ENCODE measurements around the gene SCARB1. TPM values are rescaled to one million over a fixed set of nuclear protein-coding genes. Genes with fewer than 3 reads are reported as not detected.
A peak's percentile ranks its signal among the peaks of the same experiment; 100 is the strongest.

The SCARB1 gene
- total and polyA plus RNA-seq, 2 of the 13 experiments (the other 11 are each of a cell fraction or from before 2014, with no cell fraction given): 63.4 to 160 TPM

DNA sequence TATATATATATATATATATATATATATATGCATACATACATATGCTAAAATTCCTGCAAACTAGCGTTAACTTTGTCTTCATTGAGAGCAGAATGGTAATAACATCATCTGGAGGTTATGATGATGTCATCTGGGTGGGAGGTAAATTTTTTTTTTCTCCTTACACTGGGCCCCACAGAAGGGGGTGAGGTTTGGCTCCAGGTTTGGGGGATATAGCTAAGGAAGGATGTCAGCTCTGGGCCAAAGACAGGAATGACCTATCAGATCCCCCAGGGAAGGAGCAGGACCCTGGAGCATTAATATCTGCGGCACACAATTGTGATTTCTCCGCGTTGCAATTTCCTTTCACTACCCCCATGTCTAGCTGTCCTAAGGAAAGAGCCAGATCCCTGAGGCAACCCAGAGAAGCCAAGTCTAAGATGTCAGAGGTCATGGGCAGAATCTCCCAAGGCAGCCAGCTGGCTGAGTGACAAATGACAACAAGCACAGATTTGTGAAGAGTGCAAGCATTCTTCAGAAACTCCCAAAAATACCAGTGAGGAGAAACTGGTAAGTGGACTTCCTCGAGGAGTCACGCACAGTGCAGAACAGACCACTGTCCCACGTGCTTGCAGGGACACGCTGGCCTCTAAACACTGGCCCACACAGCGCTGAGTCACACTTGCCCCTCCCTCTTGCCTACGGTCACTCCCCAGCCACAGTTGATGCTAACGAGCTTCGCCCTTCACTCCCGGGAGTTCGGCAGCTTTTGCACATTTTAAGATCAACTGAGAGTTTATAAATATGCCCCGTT is 40.8 kb upstream of the SCARB1 start (continued):
- TF ChIP-seq, protein P1, sequence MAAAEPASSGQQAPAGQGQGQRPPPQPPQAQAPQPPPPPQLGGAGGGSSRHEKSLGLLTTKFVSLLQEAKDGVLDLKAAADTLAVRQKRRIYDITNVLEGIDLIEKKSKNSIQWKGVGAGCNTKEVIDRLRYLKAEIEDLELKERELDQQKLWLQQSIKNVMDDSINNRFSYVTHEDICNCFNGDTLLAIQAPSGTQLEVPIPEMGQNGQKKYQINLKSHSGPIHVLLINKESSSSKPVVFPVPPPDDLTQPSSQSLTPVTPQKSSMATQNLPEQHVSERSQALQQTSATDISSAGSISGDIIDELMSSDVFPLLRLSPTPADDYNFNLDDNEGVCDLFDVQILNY (CRISPR knock-in tag; conservative IDR thresholded peaks at IDR 0.05): no peak
- TF ChIP-seq MBNL3 (CRISPR knock-in tag; conservative IDR thresholded peaks at IDR 0.05) (no peak), MTF2 (CRISPR knock-in tag; IDR thresholded peaks at IDR 0.05; ENCODE audit: borderline replicate concordance) (no peak), ZNF607 (CRISPR knock-in tag; IDR thresholded peaks at IDR 0.05; ENCODE audit: borderline replicate concordance) (no peak; the same call in 1 of the 2 replicates), ZKSCAN1 (IDR thresholded peaks at IDR 0.05; ENCODE audit: low read length) (no peak), ZNF3 (CRISPR knock-in tag; IDR thresholded peaks at IDR 0.05) (no peak), PLRG1 (conservative IDR thresholded peaks at IDR 0.05) (no peak), ZNF431 (CRISPR knock-in tag; IDR thresholded peaks at IDR 0.05; ENCODE audit: borderline replicate concordance, low read depth) (peak; percentile 81), ZNF530 (CRISPR knock-in tag; IDR thresholded peaks at IDR 0.05; ENCODE audit: low read depth) (no peak), ZNF232 (CRISPR knock-in tag; IDR thresholded peaks at IDR 0.05; ENCODE audit: borderline replicate concordance) (peak; percentile 91; the same call in 1 of the 2 replicates)
- TF ChIP-seq, protein P2, sequence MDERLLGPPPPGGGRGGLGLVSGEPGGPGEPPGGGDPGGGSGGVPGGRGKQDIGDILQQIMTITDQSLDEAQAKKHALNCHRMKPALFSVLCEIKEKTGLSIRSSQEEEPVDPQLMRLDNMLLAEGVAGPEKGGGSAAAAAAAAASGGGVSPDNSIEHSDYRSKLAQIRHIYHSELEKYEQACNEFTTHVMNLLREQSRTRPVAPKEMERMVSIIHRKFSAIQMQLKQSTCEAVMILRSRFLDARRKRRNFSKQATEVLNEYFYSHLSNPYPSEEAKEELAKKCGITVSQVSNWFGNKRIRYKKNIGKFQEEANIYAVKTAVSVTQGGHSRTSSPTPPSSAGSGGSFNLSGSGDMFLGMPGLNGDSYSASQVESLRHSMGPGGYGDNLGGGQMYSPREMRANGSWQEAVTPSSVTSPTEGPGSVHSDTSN (CRISPR knock-in tag; IDR thresholded peaks at IDR 0.05): no peak
- TF ChIP-seq, protein P3, sequence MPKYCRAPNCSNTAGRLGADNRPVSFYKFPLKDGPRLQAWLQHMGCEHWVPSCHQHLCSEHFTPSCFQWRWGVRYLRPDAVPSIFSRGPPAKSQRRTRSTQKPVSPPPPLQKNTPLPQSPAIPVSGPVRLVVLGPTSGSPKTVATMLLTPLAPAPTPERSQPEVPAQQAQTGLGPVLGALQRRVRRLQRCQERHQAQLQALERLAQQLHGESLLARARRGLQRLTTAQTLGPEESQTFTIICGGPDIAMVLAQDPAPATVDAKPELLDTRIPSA (CRISPR knock-in tag; IDR thresholded peaks at IDR 0.05; ENCODE audit: borderline replicate concordance): no peak
- TF ChIP-seq, protein P4, sequence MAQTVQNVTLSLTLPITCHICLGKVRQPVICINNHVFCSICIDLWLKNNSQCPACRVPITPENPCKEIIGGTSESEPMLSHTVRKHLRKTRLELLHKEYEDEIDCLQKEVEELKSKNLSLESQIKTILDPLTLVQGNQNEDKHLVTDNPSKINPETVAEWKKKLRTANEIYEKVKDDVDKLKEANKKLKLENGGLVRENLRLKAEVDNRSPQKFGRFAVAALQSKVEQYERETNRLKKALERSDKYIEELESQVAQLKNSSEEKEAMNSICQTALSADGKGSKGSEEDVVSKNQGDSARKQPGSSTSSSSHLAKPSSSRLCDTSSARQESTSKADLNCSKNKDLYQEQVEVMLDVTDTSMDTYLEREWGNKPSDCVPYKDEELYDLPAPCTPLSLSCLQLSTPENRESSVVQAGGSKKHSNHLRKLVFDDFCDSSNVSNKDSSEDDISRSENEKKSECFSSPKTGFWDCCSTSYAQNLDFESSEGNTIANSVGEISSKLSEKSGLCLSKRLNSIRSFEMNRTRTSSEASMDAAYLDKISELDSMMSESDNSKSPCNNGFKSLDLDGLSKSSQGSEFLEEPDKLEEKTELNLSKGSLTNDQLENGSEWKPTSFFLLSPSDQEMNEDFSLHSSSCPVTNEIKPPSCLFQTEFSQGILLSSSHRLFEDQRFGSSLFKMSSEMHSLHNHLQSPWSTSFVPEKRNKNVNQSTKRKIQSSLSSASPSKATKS (CRISPR knock-in tag; IDR thresholded peaks at IDR 0.05): no peak
- TF ChIP-seq, protein P5, sequence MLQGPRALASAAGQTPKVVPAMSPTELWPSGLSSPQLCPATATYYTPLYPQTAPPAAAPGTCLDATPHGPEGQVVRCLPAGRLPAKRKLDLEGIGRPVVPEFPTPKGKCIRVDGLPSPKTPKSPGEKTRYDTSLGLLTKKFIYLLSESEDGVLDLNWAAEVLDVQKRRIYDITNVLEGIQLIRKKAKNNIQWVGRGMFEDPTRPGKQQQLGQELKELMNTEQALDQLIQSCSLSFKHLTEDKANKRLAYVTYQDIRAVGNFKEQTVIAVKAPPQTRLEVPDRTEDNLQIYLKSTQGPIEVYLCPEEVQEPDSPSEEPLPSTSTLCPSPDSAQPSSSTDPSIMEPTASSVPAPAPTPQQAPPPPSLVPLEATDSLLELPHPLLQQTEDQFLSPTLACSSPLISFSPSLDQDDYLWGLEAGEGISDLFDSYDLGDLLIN (CRISPR knock-in tag; IDR thresholded peaks at IDR 0.05; ENCODE audit: borderline replicate concordance): no peak
- TF ChIP-seq, protein P6, sequence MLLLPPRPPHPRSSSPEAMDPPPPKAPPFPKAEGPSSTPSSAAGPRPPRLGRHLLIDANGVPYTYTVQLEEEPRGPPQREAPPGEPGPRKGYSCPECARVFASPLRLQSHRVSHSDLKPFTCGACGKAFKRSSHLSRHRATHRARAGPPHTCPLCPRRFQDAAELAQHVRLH (CRISPR knock-in tag; IDR thresholded peaks at IDR 0.05; ENCODE audit: borderline replicate concordance, low read depth): peak; percentile 93
- TF ChIP-seq, protein P7, sequence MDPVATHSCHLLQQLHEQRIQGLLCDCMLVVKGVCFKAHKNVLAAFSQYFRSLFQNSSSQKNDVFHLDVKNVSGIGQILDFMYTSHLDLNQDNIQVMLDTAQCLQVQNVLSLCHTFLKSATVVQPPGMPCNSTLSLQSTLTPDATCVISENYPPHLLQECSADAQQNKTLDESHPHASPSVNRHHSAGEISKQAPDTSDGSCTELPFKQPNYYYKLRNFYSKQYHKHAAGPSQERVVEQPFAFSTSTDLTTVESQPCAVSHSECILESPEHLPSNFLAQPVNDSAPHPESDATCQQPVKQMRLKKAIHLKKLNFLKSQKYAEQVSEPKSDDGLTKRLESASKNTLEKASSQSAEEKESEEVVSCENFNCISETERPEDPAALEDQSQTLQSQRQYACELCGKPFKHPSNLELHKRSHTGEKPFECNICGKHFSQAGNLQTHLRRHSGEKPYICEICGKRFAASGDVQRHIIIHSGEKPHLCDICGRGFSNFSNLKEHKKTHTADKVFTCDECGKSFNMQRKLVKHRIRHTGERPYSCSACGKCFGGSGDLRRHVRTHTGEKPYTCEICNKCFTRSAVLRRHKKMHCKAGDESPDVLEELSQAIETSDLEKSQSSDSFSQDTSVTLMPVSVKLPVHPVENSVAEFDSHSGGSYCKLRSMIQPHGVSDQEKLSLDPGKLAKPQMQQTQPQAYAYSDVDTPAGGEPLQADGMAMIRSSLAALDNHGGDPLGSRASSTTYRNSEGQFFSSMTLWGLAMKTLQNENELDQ (CRISPR knock-in tag; IDR thresholded peaks at IDR 0.05; ENCODE audit: borderline replicate concordance): 0 out of 2 replicates have a peak, but pooled peaks have one; percentile 42
- TF ChIP-seq, protein P8, sequence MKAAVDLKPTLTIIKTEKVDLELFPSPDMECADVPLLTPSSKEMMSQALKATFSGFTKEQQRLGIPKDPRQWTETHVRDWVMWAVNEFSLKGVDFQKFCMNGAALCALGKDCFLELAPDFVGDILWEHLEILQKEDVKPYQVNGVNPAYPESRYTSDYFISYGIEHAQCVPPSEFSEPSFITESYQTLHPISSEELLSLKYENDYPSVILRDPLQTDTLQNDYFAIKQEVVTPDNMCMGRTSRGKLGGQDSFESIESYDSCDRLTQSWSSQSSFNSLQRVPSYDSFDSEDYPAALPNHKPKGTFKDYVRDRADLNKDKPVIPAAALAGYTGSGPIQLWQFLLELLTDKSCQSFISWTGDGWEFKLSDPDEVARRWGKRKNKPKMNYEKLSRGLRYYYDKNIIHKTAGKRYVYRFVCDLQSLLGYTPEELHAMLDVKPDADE (CRISPR knock-in tag; IDR thresholded peaks at IDR 0.05): 0 out of 2 replicates have a peak, but pooled peaks have one; percentile 17
